HEK293 (cell line): Measurements from ENCODE around the gene PLAU.
A peak's percentile ranks its signal among the peaks of the same experiment; 100 is the strongest.

Experiments used
- ATF2 ChIP-seq: fragments of 450-650 bp; formaldehyde crosslinking; IDR thresholded peaks from 2 replicates; pipeline ENCODE4 v1.5.1; 2016; ENCODE audit warnings: missing biosample characterization, missing genetic modification characterization, low read depth
- BCL11A ChIP-seq: fragments of 450-650 bp; formaldehyde crosslinking; IDR thresholded peaks from 2 replicates; pipeline ENCODE4 v1.5.1; 2016; ENCODE audit warnings: low read depth, missing biosample characterization, missing genetic modification characterization
- BCL11B ChIP-seq: fragments of 450-650 bp; formaldehyde crosslinking; IDR thresholded peaks from 2 replicates; pipeline ENCODE4 v1.5.1; 2016; ENCODE audit warnings: low read depth, missing biosample characterization, missing genetic modification characterization
- EGR2 ChIP-seq: fragments of 450-650 bp; formaldehyde crosslinking; IDR thresholded peaks from 2 replicates; pipeline ENCODE4 v1.5.1; 2016; ENCODE audit warnings: low read depth, missing biosample characterization, missing genetic modification characterization
- KLF10 ChIP-seq: fragments of 450-650 bp; IDR thresholded peaks from 2 replicates; pipeline ENCODE4 v1.5.1; 2018; ENCODE audit warnings: missing biosample characterization, mild to moderate bottlenecking, missing genetic modification characterization
- TRIM28 ChIP-seq: IDR thresholded peaks from 2 replicates; pipeline ENCODE4 v1.6.1; 2011; ENCODE audit warnings: low read length, control low read depth, borderline replicate concordance
- ZBTB11 ChIP-seq: fragments of 450-650 bp; formaldehyde crosslinking; conservative IDR thresholded peaks from 2 replicates; pipeline ENCODE4 v1.5.1; 2016; ENCODE audit warnings: low read depth, missing biosample characterization, missing genetic modification characterization
- ZBTB6 ChIP-seq: fragments of 450-650 bp; formaldehyde crosslinking; IDR thresholded peaks from 2 replicates; pipeline ENCODE4 v1.5.1; 2017; ENCODE audit warnings: missing biosample characterization, missing genetic modification characterization
- ZBTB7A ChIP-seq: fragments of 450-650 bp; formaldehyde crosslinking; IDR thresholded peaks from 2 replicates; pipeline ENCODE4 v1.5.1; 2016; ENCODE audit warnings: low read depth, missing biosample characterization, missing genetic modification characterization
- ZNF18 ChIP-seq: fragments of 450-650 bp; formaldehyde crosslinking; IDR thresholded peaks from 2 replicates; pipeline ENCODE4 v1.5.1; 2016; ENCODE audit warnings: missing biosample characterization, missing genetic modification characterization
- ZNF184 ChIP-seq: fragments of 450-650 bp; IDR thresholded peaks from 2 replicates; pipeline ENCODE4 v1.5.1; 2018; ENCODE audit warnings: missing biosample characterization, mild to moderate bottlenecking, missing genetic modification characterization
- ZNF24 ChIP-seq: fragments of 450-650 bp; formaldehyde crosslinking; IDR thresholded peaks from 2 replicates; pipeline ENCODE4 v1.5.1; 2016; ENCODE audit warnings: missing biosample characterization, missing genetic modification characterization
- ZNF292 ChIP-seq: fragments of 450-650 bp; formaldehyde crosslinking; IDR thresholded peaks from 2 replicates; pipeline ENCODE4 v1.5.1; 2016; ENCODE audit warnings: low read depth, missing biosample characterization, missing genetic modification characterization, borderline replicate concordance
- ZNF350 ChIP-seq: fragments of 450-650 bp; formaldehyde crosslinking; IDR thresholded peaks from 2 replicates; pipeline ENCODE4 v1.5.0; 2017; ENCODE audit warnings: missing biosample characterization, mild to moderate bottlenecking, missing genetic modification characterization
- ZNF354C ChIP-seq: fragments of 450-650 bp; formaldehyde crosslinking; IDR thresholded peaks from 2 replicates; pipeline ENCODE4 v1.5.1; 2016; ENCODE audit warnings: missing biosample characterization, missing genetic modification characterization, low read depth, borderline replicate concordance
- ZNF391 ChIP-seq: fragments of 450-650 bp; formaldehyde crosslinking; IDR thresholded peaks from 2 replicates; pipeline ENCODE4 v1.5.1; 2016; ENCODE audit warnings: low read depth, missing biosample characterization, missing genetic modification characterization, borderline replicate concordance
- ZNF449 ChIP-seq: fragments of 450-650 bp; formaldehyde crosslinking; IDR thresholded peaks from 2 replicates; pipeline ENCODE4 v1.5.1; 2017; ENCODE audit warnings: missing biosample characterization, mild to moderate bottlenecking, missing genetic modification characterization, moderate library complexity
- ZNF473 ChIP-seq: fragments of 450-650 bp; formaldehyde crosslinking; IDR thresholded peaks from 2 replicates; pipeline ENCODE4 v1.5.1; 2017; ENCODE audit warnings: missing biosample characterization, missing genetic modification characterization
- ZNF488 ChIP-seq: fragments of 450-650 bp; formaldehyde crosslinking; IDR thresholded peaks from 2 replicates; pipeline ENCODE4 v1.5.1; 2016; ENCODE audit warnings: missing biosample characterization, missing genetic modification characterization
- ZNF521 ChIP-seq: fragments of 450-650 bp; formaldehyde crosslinking; IDR thresholded peaks from 2 replicates; pipeline ENCODE4 v1.5.1; 2017; ENCODE audit warnings: missing biosample characterization, mild to moderate bottlenecking, missing genetic modification characterization
- ZNF580 ChIP-seq: fragments of 450-650 bp; formaldehyde crosslinking; IDR thresholded peaks from 2 replicates; pipeline ENCODE4 v1.5.1; 2016; ENCODE audit warnings: missing biosample characterization, missing genetic modification characterization
- ZNF621 ChIP-seq: fragments of 450-650 bp; formaldehyde crosslinking; IDR thresholded peaks from 2 replicates; pipeline ENCODE4 v1.5.1; 2017; ENCODE audit warnings: missing biosample characterization, missing genetic modification characterization
- ZNF626 ChIP-seq: fragments of 450-650 bp; sonication (Bioruptor Pico); formaldehyde crosslinking; IDR thresholded peaks from 2 replicates; pipeline ENCODE4 v1.5.1; 2018; ENCODE audit warnings: missing biosample characterization, missing genetic modification characterization, inconsistent platforms
- ZNF658 ChIP-seq: fragments of 450-650 bp; formaldehyde crosslinking; IDR thresholded peaks from 2 replicates; pipeline ENCODE4; 2016; ENCODE audit warnings: missing biosample characterization, missing genetic modification characterization
- ZNF692 ChIP-seq: fragments of 450-650 bp; formaldehyde crosslinking; IDR thresholded peaks from 2 replicates; pipeline ENCODE4 v1.5.1; 2016; ENCODE audit warnings: missing biosample characterization, missing genetic modification characterization
- ZNF707 ChIP-seq: fragments of 450-650 bp; formaldehyde crosslinking; IDR thresholded peaks from 2 replicates; pipeline ENCODE4 v1.5.1; 2016; ENCODE audit warnings: missing biosample characterization, missing genetic modification characterization
- ZNF843 ChIP-seq: fragments of 450-650 bp; formaldehyde crosslinking; IDR thresholded peaks from 2 replicates; pipeline ENCODE4 v1.5.1; 2016; ENCODE audit warnings: missing biosample characterization, missing genetic modification characterization

The PLAU gene

GRCh38 chr10:73908853-73909539 lies 1.9 kb upstream of the PLAU start (continued):
- TF ChIP-seq ZNF707 (no peak), BCL11A (tag by site-specific recombination) (peak; percentile 78; the same call in 1 of the 2 replicates), ZNF658 (tag by site-specific recombination) (no peak), ZBTB11 (tag by site-specific recombination) (peak; percentile 80), ZNF626 (tag by site-specific recombination) (no peak), ZNF449 (peak; percentile 95), ZBTB6 (tag by site-specific recombination) (no peak), ZNF692 (tag by site-specific recombination) (peak; percentile 30; the same call in 1 of the 2 replicates), KLF10 (tag by site-specific recombination) (0 out of 2 replicates have a peak, but pooled peaks have one; percentile 23), BCL11B (tag by site-specific recombination) (no peak), EGR2 (peak; percentile 96), ZBTB7A (tag by site-specific recombination) (no peak), ATF2 (tag by site-specific recombination) (peak; percentile 86), ZNF488 (tag by site-specific recombination) (no peak), ZNF350 (tag by site-specific recombination) (no peak), ZNF354C (tag by site-specific recombination) (no peak), ZNF184 (tag by site-specific recombination) (peak; percentile 72; the same call in 1 of the 2 replicates), ZNF521 (no peak), ZNF580 (tag by site-specific recombination) (no peak), ZNF292 (tag by site-specific recombination) (0 out of 2 replicates have a peak, but pooled peaks have one; percentile 2), ZNF24 (tag by site-specific recombination) (peak; percentile 50; the same call in 1 of the 2 replicates), ZNF621 (tag by site-specific recombination) (no peak), TRIM28 (peak; percentile 70; the same call in 1 of the 2 replicates), ZNF473 (tag by site-specific recombination) (no peak), ZNF18 (tag by site-specific recombination) (no peak), ZNF843 (tag by site-specific recombination) (peak; percentile 71), ZNF391 (tag by site-specific recombination) (peak; percentile 21; the same call in 1 of the 2 replicates)
